K562 (cell line): ENCODE measurements around the gene PEX5L. TPM values are rescaled to one million over a fixed set of nuclear protein-coding genes. Genes with fewer than 3 reads are reported as not detected.

Source experiments
- CBFA2T3 ChIP-seq: fragments of 450-650 bp; IDR thresholded peaks from 2 replicates; pipeline ENCODE4 v1.6.1; 2017
- RREB1 ChIP-seq: fragments of 250-450 bp; sonication (Bioruptor Pico); IDR thresholded peaks from 2 replicates; pipeline ENCODE4 v1.4.0; 2020
- polyA plus RNA-seq, 8 experiments: library from polyadenylated mRNA; depleted of rRNA in 4 of 8; stranded (reverse) in 5 of 8; unstranded in 3 of 8; fragments of >200 nt; fragmentation: Nextera tagmentation in 2 of 8; fragmentation: Illumina TruSeq in 1 of 8; extraction: Ambion mirVana in 2 of 8; extraction: Trizol in 1 of 8; gene quantifications; 2 replicates each; pipeline versions ENCODE4 v1.2.1 to v1.2.3, GENCODE V29; 2011 to 2014; ENCODE audit warnings: inconsistent platforms in 1 of 8, missing spikeins in 1 of 8
- total RNA-seq, 7 experiments: library from RNA; depleted of rRNA in 6 of 7; stranded (reverse); fragments of >200 nt in 6 of 7; fragmentation: Illumina TruSeq in 2 of 7; extraction: Trizol in 2 of 7; gene quantifications; 2 replicates each; pipeline versions ENCODE4 v1.2.1 to v1.2.3, GENCODE V29; 2011 to 2021; ENCODE audit warnings: low replicate concordance in 1 of 7
- TF ChIP-seq, protein P1 (sequence below): sonication (generic); formaldehyde crosslinking; IDR thresholded peaks from 2 replicates; pipeline ENCODE4 v1.8.0; 2022; ENCODE audit warnings: missing genetic modification reagents, mild to moderate bottlenecking, borderline replicate concordance

Gene PEX5L
- total and polyA plus RNA-seq, 9 of the 15 experiments (the other 6 are each of a cell fraction or from before 2014, with no cell fraction given): not detected

DNA sequence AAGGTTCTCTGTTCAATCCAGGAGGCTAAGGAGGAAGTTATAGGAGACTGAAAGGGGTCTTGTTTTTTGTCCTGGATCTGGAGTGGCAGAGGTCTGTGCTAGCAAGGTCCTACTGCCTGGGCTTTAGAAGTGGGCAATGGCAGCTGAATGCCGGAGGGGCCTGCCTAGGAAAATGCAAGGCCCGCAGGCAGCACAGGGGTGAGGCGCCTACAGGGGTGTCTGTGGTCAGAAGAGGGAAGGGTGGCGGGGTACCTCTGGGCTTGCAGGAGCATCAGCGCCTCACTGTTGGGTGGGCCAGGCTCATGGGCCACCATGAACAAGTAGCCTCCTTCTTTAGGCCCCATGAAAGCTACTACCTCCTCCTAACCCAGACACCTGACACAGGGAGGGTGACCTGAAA, 175.4 kb downstream of the PEX5L start (continued):
- no peak for TF ChIP-seq RREB1 (CRISPR knock-in tag)
- TF ChIP-seq, protein P1, sequence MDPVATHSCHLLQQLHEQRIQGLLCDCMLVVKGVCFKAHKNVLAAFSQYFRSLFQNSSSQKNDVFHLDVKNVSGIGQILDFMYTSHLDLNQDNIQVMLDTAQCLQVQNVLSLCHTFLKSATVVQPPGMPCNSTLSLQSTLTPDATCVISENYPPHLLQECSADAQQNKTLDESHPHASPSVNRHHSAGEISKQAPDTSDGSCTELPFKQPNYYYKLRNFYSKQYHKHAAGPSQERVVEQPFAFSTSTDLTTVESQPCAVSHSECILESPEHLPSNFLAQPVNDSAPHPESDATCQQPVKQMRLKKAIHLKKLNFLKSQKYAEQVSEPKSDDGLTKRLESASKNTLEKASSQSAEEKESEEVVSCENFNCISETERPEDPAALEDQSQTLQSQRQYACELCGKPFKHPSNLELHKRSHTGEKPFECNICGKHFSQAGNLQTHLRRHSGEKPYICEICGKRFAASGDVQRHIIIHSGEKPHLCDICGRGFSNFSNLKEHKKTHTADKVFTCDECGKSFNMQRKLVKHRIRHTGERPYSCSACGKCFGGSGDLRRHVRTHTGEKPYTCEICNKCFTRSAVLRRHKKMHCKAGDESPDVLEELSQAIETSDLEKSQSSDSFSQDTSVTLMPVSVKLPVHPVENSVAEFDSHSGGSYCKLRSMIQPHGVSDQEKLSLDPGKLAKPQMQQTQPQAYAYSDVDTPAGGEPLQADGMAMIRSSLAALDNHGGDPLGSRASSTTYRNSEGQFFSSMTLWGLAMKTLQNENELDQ: no peak
- TF ChIP-seq CBFA2T3: no peak
- TF ChIP-seq, all 486 proteins: peak for 0
